Stimulated activated naive CD4-positive, alpha-beta T cell (primary cell): ENCODE results near the gene EFS.

Experiments used
- DNase-seq, 6 experiments: peaks; one replicate each; lab custom pipeline; 2025; lab: John Stamatoyannopoulos, UW

EFS gene

DNA sequence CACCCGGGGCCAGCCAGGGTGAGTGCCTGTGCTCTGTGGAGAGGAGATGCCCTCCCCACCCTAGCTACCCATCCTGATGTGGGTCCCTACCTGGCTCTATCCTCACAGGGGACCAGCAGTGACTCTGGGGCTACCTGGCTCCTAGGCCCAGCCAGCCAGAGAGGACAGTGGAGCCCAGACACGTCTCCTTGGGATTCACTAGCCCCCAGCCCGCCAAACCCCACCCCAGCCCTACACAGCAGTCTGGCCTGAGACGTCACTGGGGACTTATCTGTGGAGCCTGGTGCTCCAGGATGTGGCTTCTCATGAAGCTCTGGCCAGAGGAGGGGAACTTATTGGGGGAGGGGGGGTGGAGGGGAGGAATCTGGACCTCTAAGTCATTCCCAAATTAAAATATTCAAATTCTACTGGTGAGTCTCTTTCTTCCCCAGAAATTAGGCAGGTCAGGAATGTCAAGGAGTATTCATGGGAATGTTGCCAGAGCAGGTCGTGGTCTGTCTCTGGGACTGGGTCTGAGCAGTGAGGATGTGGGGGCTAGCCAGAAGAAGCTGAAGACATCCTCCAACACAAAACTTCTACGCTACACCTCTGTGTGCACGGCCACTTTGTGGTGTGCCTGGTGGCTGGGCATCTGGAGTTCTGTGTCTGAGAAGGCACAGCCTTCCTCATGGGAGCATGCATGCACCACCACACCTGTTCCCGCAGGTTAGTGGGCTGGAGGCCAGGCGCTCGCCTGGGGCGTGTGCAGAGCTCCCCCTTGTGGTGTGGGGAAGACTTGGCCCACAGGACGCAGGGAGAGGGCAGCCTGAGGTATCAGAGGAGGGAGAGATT is 14.6 kb upstream of the EFS start:
- DNase-seq, result peak; percentile 25 to 71 (median 58)

DNA sequence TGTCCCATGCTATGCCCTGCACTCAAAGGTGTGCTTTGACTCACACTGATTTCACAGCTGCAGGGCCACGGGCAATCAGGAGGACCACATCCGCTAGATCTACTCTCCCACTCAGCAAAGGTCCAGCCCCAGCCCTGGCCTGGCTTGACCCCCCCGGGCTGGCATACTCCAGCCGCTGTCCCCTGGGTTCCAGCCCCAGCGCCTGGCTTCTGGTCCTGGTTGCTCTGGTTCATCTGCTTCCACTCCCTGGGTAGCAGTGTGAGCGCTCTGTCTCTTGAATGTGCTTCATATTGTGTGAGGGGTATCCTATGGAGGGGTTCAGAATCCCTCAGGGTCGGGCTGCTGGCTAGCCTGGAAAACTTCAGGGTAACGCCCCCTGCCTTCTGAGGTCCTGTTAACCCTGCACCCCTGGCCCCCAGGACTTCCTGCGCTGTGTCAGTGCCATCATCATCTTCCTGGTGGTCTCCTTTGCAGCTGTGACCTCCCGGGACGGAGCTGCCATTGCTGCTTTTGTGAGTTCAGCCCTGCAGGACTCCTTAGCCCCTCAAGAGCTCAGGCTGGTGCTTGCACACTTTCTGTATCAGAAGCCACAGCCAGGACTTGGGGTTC is 13.7 kb upstream of the EFS start:
- DNase-seq, result no peak

DNA sequence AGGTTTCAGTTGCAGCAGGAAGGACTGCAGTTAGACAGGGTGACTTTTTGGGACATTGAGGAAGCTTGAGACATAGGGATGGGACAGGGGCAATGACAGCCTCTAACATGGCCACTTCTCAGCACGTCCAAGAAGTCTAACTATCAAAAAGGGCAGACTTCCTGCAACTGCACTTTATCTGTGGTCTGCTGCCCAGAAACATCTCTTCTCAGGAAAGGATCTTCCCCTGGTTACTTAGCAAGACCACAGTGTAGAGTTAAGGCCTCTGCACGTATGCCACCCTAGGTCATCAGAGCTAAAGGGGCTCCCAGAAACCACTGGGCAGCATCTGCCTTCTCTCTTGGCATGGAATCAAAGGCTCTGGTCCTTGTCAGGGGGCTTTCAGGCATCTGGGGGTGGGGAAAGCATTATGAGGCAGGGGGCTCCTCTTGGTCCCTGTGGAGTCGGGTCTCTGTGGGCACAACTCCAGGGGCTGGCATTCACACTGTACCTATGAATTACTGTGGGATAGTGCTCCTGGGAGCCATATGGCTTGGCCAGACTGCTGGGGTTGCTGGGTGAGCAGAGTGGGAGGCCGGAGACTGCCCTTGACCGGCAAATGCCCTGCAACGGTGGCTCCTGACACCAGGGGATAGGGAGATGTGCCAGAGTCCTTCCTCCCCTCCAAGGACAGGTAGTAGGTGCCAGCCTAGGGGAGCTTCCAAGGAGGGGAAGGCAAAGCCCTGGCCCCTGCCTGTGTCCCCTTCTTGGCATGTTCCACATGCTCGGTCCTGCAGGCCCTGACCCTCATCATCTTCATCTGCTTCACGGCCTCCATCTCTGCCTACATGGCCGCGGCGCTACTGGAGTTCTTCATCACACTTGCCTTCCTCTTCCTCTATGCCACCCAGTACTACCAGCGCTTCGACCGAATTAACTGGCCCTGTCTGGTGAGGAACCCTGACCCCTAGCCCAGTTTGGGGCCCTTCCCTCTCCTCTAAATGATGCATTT is 12.9 kb upstream of the EFS start:
- DNase-seq, result no peak

DNA sequence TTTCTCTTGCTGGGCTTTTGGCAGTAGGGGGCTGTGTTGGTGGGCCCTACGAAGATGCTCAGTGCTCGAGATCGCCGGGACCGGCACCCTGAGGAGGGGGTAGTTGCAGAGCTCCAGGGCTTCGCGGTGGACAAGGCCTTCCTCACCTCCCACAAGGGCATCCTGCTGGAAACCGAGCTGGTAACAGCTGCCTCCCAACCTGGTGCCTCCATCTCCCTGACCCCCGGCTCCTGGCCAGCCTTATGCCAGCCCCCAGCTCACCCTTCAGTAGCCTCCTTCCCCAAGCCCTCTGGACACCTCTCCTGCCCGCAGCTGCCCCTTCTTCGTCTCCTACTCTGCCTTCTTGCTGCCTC is 12.2 kb upstream of the EFS start:
- no peak for DNase-seq

DNA sequence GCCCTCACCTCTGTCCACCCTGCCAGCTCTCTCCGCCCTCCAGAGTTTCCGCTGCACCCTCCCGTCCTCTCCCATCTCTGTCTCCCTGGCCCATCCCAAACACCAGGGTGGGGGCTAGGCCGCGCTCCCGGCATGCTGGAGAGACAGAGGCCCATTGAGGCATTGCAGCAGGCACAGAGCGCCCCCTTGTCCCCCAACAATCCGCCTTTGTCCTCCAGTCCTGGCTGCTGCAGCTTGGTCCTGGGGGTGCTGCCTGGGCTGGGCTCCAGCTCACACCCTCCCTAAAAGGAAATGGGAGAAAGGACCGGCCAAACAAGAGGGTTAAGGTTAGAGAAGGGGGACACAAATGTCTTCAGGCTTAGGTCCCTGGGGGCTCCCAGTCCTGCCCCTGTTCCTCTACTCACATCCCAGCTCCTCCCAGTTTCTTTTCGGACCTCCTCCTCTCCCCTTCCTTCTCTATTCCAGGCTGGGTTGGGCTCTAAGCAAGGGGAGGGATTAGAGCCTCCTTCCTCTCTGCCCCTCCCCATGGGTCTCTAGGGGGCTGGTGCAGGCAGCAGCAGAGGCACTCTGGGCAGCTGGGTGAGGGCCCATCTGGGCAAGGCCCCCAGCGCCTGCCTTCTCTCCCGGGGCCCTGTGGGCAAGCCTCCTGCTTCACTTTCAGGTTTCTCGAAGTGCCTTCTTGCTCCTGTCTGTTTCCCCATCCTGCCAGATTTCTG is 11.7 kb upstream of the EFS start, which contains the start of gene CMTM5:
TSS of gene CMTM5 (plus strand) at position 565 of the 716 bp plus-strand sequence. CDS start 206 bp downstream, outside the sequence.
- no peak for DNase-seq

DNA sequence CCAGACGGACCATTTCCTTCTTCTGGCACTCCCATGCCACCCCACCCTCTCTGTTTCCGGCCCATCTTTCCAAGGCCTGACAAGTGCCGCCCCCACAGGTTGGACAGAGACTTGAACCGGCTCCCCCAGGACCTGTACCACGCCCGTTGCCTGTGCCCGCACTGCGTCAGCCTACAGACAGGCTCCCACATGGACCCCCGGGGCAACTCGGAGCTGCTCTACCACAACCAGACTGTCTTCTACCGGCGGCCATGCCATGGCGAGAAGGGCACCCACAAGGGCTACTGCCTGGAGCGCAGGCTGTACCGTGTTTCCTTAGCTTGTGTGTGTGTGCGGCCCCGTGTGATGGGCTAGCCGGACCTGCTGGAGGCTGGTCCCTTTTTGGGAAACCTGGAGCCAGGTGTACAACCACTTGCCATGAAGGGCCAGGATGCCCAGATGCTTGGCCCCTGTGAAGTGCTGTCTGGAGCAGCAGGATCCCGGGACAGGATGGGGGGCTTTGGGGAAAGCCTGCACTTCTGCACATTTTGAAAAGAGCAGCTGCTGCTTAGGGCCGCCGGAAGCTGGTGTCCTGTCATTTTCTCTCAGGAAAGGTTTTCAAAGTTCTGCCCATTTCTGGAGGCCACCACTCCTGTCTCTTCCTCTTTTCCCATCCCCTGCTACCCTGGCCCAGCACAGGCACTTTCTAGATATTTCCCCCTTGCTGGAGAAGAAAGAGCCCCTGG is 10.7 kb upstream of the EFS start:
- DNase-seq, result no peak

DNA sequence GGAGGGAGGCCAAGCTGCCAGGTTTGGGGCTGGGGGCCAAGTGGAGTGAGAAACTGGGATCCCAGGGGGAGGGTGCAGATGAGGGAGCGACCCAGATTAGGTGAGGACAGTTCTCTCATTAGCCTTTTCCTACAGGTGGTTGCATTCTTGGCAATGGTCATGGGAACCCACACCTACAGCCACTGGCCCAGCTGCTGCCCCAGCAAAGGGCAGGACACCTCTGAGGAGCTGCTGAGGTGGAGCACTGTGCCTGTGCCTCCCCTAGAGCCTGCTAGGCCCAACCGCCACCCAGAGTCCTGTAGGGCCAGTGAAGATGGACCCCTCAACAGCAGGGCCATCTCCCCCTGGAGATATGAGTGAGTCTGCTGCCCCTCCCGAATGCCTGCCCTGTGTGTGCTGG is 8.1 kb upstream of the EFS start:
- no peak for DNase-seq

DNA sequence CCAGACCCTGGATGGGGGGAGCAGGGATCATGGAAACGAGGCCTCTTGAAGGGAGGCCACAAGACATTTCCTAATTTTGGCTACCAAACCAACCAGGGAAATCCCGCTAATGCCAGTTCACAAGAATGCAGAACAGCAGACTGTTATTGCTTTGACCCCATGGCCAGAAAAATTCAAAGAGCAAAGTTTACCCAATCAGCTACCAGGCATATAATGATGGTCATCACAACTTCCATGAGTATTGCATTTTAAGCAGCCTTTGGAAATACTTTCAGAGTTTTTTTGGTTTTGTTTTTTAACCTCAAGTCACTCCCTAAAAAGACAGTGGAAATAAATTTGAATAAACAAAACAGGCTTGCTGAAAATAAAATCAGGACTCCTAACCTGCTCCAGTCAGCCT is 7.5 kb upstream of the EFS start, which contains the start of gene IL25:
TSS of gene IL25 (plus strand) at position 301 of the 400 bp plus-strand sequence.
- DNase-seq, result no peak

DNA sequence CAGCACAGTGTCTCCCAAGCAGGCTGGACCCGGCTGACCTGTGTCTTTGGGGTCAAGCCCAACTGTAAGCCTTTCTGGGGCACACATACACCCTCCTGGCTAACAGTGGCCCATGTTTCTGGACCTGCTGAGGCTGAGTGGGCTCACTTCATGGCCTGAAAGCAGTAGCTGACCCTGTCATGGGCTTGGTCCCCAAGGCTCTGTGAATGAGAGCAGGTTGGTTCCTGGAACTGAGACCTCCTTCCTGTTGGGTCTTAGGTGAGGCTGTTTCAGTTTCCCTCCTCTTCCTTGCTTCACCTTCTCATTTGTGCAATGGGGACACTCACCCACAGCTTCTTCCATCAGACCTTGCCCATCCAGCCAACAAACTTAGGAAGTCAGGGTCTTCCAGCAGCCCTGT is 6.9 kb upstream of the EFS start:
- DNase-seq, result no peak

DNA sequence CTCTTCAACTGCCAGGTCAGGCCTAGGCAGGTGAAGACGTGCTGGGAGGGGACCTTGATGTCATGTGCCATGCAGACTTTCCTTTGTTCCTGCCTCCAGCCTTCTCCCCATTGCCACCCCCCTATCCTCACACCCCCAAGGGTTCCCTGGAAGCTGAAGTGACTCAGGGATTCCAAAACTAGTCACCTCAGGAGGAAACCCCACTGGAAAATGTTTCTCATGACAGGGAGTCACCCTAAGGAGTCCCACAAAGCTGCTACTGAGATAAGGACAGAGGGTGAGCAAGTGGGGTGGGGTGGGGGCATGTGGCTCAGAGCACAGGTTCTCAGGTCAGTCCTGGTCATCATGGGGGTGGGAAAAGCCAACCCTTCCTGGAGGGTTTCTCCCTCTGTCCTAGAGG is 5.2 kb upstream of the EFS start:
- DNase-seq, result no peak

DNA sequence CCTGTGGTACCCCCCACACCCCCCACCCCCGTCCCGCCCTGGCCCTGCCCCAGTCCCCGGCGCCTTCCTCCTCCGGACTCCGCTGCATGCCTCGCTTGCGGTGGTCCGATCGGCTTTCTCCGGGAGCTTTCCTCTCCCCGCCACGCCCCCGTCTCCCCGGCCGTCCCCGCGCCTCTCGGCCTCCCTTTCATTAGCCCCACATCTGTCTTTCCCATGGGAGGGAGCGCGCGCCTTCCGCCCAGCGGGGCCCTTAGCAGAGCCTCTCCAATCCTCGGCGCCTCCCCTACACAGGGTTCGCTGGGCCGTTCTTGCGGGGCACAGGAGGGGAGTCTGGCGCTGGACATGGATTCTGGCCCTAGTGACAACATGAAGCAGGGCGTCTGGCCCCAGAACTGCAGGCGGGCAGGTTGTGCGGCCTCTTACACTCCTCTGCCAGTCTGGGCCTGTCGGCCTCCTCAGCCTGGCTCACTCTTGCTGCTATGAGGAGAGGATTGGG is 1.5 kb upstream of the EFS start:
- no peak for DNase-seq

DNA sequence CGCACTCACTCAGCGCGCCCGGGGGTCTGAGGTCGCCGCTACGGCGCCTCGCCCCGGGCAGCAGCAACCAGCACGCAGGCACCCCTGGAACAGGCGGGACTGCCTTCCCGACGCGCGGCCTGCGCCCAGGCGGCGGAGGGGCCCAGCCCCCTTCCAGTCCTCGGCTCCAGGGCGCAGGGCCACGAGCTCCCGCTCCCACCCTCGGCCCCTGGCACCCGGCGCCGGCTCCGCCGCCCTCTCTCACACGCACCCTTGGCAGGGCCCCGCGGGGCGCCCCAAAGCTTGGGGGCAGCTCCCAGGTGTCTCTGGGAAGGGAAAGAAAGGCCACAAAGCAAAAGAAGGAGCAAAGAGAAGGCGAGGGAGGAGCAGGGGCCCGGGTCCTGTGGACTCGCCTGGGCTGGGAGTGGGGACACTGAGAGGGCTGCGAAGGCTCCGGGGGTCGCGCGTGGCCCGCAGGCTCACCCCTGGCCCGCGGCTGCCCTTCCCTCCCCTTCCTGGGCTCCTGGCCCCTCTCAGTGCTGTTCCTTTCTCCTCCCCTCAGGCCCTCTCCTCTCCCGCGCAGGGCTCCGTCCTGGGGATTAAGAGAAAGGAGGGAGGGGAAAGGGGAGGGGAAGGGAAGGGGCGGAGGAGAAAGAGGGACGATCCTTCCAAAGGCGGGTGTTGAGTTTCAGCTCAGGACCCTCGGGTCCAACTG is 907 bp upstream of the EFS start:
- DNase-seq, result no peak

DNA sequence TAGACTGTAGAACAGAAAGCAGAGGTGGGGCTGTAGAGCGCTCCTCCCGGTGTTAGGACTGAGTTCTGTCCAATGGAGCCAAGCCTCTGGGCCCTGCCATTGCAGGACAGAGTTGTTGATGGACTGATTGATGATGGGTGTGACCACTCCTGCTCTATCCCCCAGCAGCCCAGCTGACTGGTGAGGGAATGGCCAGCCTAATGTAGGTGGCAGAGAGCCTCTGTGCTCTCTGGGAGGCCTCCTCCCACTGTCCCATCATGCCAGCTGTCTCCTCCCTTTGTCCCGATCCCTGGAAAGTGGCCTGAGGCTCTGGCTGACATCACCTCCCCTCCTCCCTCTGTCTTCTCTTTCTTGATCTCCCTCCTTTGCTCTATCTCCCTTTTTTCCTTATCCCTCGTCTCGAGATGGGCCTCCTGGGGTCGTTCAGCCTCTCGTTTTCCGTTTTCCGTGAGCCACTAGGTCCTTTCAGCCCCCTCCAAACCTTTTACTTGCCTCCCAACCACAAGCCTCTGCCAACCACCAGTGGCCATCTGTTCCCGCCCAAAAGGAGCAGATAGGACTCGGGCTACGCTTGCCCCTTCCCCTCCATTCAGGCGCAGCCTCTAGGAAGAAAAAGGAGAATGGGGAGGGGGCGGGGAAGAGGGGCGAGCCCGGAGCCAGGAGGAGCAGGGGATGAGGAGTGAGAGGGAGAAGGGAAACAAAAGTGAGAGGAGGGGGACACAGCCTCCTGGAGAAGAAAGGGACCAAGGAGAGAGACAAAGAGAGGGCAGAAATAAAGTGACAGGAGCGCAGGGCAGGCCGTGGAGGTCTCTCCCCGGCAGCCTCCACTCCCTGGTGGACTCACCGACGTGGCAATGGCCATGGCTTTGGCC is 572 bp downstream of the EFS start:
- DNase-seq, result no peak

DNA sequence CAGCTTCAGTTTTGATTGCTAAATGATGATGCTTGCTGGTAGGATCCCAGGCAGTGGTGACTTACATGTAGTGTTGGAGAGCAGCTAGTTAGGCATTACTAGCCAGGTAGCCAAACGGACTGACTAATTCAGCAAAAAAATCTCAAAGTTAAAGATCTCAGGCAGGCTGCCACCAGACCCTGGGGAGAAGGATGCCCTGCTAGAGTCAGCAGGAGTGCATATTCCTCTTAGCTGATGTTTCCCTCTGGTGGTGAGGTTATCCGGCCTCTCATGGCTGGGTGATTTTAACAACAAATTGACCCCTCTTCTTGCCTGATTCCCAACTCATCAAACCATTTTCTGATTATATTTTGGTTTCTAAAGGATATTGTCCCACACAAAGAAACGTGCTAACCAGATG is 2.8 kb downstream of the EFS start:
- DNase-seq, result no peak

DNA sequence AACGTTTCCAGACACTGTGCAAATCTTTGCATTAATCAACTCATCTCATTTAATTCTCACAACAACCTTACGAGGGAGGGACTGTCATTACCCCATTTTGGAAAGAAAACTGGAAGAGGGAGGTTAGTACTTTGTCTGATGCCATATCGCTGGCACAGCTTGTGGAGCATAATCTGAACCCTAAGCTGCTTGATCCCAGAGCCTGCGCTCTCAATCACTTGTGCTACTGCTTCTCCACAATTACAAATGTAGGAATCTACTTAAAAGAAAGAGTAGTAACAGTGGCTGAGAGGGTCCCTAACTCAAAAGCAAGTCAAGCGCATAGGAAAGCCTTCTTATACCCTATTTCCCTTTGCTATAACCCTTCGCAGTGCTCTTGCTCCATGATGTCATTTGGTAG is 3.2 kb downstream of the EFS start:
- DNase-seq, result no peak

DNA sequence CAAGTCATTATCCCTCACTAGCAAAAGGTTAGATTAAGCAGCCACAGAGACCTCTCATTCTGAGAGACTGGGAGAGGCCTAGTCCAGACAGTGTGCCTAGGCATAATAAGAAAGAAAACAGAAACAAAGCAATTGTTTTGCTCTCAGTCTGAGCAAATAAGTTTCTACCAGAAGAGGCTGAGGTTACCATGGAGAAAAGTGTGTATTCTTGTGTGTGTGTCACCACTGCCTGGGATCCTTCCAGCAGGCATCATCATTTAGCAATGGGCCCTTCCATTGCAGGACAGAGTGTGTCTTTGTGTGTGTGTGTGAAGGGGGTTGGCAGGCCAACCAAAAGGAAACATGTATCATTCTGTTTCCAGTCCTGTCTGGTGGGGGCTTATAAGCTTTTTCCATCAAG is 3.7 kb downstream of the EFS start:
- DNase-seq, result no peak

DNA sequence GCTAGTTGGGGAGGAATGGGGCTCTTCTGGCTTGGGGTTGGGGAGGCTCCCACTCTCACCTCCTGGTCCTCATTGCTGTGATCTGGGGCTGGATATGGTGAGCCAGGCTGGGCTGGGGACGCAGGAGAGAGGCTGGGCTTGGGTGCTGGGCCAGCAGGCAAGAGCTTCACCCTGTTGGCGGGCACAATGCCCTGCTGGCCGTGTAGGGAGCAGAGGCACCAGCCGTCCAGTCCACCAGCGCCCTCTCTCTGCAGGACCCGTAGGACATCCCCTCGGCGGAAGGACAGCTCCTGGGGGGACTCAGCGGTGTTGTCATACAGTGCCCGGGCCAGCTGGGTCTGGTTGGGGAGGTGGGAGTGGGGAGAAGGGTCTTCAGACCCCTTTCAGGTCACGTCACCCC is 4.5 kb downstream of the EFS start:
- no peak for DNase-seq

DNA sequence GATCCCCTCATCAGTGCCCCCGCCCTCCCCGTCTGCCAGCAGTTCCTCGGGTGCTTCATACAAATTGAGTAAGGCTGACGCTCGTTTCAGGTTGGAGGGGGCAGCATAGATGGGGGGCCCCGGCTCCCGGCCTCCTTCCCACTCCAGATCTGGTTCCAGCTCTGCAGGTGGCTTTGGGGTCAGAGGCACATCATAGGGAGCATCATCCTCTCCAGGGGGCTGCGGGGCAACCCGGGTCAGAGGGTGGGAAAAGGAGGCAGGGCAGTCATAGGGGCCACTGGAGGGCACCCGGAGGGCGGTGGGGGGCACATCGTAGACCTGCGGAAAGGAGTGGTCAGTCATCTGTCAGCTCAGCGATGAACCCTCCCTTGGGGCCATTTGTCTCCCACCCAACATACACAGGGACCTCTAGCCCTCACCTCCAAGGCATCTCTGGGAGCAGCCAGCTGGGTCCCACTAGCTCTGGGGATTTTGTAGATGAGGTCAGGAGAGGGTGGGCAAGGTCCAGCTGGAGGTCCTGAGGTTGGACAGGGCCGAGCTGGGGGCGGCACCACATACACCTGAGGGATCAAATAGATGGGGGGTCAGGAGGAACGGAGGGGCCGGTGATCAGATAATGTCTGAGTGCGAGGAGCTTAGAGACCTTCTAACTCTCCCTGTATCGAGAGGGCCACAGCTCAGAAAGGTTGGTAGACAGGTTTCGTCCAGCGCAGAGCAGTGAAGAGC is 5.1 kb downstream of the EFS start:
- no peak for DNase-seq

DNA sequence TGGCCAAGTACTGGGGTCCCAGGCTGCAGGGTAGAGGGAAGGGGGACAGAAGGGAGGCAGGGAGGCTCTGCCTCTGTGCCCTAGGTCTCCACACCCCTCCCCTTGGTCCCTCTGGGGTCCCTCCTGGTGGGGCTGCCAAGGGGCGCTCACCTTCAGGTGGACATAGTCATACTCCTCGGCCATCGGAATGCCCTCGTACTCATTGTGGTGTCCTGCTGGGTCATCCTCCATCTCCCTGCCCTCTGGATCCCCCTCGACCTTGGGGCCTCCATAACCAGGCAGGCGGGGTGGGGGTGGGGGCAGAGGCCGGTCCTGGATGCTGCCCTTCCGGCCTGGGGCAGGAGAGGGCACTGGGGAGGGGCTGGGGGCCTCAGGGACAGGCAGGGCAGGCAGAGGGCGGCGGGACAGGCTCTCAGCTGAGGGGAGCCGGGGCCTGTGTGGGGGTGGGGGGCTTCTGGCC is 5.8 kb downstream of the EFS start:
- no peak for DNase-seq
